ENCODE results near the gene DYRK4. TPM values are rescaled to one million over a fixed set of nuclear protein-coding genes. Genes with fewer than 3 reads are reported as not detected.

Gene DYRK4
- polyA plus RNA-seq, 3 donors, result 17.4 to 26.9 (median 22.4) TPM

GRCh38 chr12:4539167-4539870, 22.7 kb upstream of the DYRK4 start:
- no peaks in the 10 kb centered on the region for H3K27me3 ChIP-seq (ENCODE audit: control insufficient read depth in 2 of 2, insufficient read depth in 2 of 2, low read length in 2 of 2)
- peak overlapping the region; percentile 83 for H3K9ac ChIP-seq (ENCODE audit: insufficient read depth, low read length, poor library complexity, severe bottlenecking)
- no peaks in the 10 kb centered on the region for H4K20me1 ChIP-seq (ENCODE audit: insufficient read depth, low read length)
- H3K4me2 ChIP-seq (replicated peaks; ENCODE audit: extremely low read depth, low read length, poor library complexity, severe bottlenecking), result peak overlapping the region; percentile 78
- intact Hi-C loops (cut with micrococcal nuclease), result loop anchor here (10.0 kb wide), 2 partner anchors 215 to 665 kb away; partner anchors contain the start of genes PARP11 (in 2 of the 2) and TIGAR (in 1 of the 2)
- no peaks in the 10 kb centered on the region for H3K9me3 ChIP-seq (replicated peaks in 1 of 2; ENCODE audit: control insufficient read depth in 1 of 2, insufficient read depth in 1 of 2, low read length in 2 of 2)
- H3K36me3 ChIP-seq (replicated peaks in 1 of 2; ENCODE audit: control insufficient read depth in 1 of 2, insufficient read depth in 2 of 2, low read length in 2 of 2), result peaks cover 10 to 36% of the 10 kb centered on the region in 2 donors
- WGBS (ENCODE audit: insufficient coverage), result 22% methylated on average over 2 of the region's 16 CpGs
- H2AFZ ChIP-seq (ENCODE audit: insufficient read depth, low read depth, low read length, poor library complexity, severe bottlenecking), result peak overlapping the region; percentile 82
- Mint-ChIP-seq H3K27ac (peak overlapping the region in 4 of 7 donors; percentile 47 to 99 (median 98)), H3K4me1 (peaks cover 23% of the 10 kb centered on the region), H3K36me3 (peaks cover 10 to 13% of the 10 kb centered on the region in 2 donors), H3K4me3 (peak overlapping the region; percentile 89 to 94), H3K9me3 (no peaks in the 10 kb centered on the region), H3K27me3 (ENCODE audit: low read depth in 3 of 3) (no peaks in the 10 kb centered on the region)
- peaks cover 74% of the 10 kb centered on the region for H3K79me2 ChIP-seq (ENCODE audit: insufficient read depth, low read length)
- no peak for TF ChIP-seq CTCF (IDR thresholded peaks at IDR 0.05)
- no peak for DNase-seq
- H3K4me3 ChIP-seq (replicated peaks in 1 of 3; ENCODE audit: low read depth in 2 of 3, low read length in 3 of 3), result peak overlapping the region; percentile 68 to 98 (median 81)
- H3K27ac ChIP-seq (ENCODE audit: low read depth in 1 of 2, low read length in 2 of 2), result peak overlapping the region in 1 of 2 donors; percentile 98
- H3K4me1 ChIP-seq (ENCODE audit: control insufficient read depth in 1 of 2, insufficient read depth in 2 of 2, low read length in 2 of 2), result peaks cover 10 to 24% of the 10 kb centered on the region in 2 donors

DNA sequence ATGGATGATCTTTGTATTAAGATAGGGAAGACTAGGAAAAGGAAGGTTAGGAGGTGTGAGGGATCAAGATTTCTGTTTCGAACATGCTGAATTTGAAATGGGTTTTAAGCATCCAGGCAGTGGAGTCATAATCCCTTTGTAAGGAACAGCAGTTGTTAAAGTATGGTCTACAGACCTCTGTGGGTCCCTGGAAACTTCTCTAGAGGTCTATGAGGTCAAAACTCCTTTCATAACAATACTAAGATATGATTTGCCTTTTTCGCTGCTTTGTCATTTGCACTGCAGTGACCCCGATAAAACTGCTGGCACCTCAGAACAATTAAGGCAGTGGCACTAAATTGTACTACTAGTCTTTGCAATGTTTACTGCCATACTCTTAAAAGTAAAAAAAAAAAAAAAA, 21.8 kb upstream of the DYRK4 start:
- intact Hi-C loops (cut with micrococcal nuclease), result no loop called here
- peak overlapping the region in 1 of 7 donors; percentile 48 for H3K27ac Mint-ChIP-seq
- Histone ChIP-seq H3K9me3 (replicated peaks in 1 of 2; ENCODE audit: control insufficient read depth in 1 of 2, insufficient read depth in 1 of 2, low read length in 2 of 2) (no peaks in the 10 kb centered on the region), H3K27me3 (ENCODE audit: control insufficient read depth in 2 of 2, insufficient read depth in 2 of 2, low read length in 2 of 2) (no peaks in the 10 kb centered on the region), H3K27ac (ENCODE audit: low read depth in 1 of 2, low read length in 2 of 2) (no peak overlapping the region), H3K4me1 (ENCODE audit: control insufficient read depth in 1 of 2, insufficient read depth in 2 of 2, low read length in 2 of 2) (peaks cover 10 to 24% of the 10 kb centered on the region in 2 donors), H3K4me2 (replicated peaks; ENCODE audit: extremely low read depth, low read length, poor library complexity, severe bottlenecking) (no peak overlapping the region), H4K20me1 (ENCODE audit: insufficient read depth, low read length) (no peaks in the 10 kb centered on the region), H3K9ac (ENCODE audit: insufficient read depth, low read length, poor library complexity, severe bottlenecking) (no peak overlapping the region), H3K79me2 (ENCODE audit: insufficient read depth, low read length) (peaks cover 70% of the 10 kb centered on the region), H2AFZ (ENCODE audit: insufficient read depth, low read depth, low read length, poor library complexity, severe bottlenecking) (no peak overlapping the region), H3K36me3 (replicated peaks in 1 of 2; ENCODE audit: control insufficient read depth in 1 of 2, insufficient read depth in 2 of 2, low read length in 2 of 2) (peaks cover 6 to 36% of the 10 kb centered on the region in 2 donors), H3K4me3 (replicated peaks in 1 of 3; ENCODE audit: low read depth in 2 of 3, low read length in 3 of 3) (no peak overlapping the region)
- no peak overlapping the region for H3K4me3 Mint-ChIP-seq
- DNase-seq, result no peak
- WGBS (ENCODE audit: insufficient coverage), result 100% methylated on average over 1 of the region's 3 CpGs
- peaks cover 23% of the 10 kb centered on the region for H3K4me1 Mint-ChIP-seq
- TF ChIP-seq CTCF (IDR thresholded peaks at IDR 0.05), result no peak
- peaks cover 13 to 19% of the 10 kb centered on the region in 2 donors for H3K36me3 Mint-ChIP-seq
- no peaks in the 10 kb centered on the region for H3K27me3 Mint-ChIP-seq (ENCODE audit: low read depth in 3 of 3)
- H3K9me3 Mint-ChIP-seq, result no peaks in the 10 kb centered on the region

Data from CD14-positive monocyte (primary cell).